GM18505 (cell line): Measurements from ENCODE around the gene RAP2A.

Experiments
- ATAC-seq: cut with Tn5 transposase; IDR thresholded peaks from one replicate; pipeline ENCODE4 v1.9.1; 2021; ENCODE audit not compliant: unreplicated experiment
- POLR2A ChIP-seq: IDR thresholded peaks from 4 replicates; pipeline ENCODE4 v1.6.1; 2011; ENCODE audit warnings: borderline replicate concordance; ENCODE audit not compliant: insufficient read depth, insufficient read length; ENCODE audit errors: extremely low read depth

Gene RAP2A

GRCh38 chr13:97403893-97404750 is 29.8 kb upstream of the RAP2A start:
- no peak for ATAC-seq
- no peak for TF ChIP-seq POLR2A

- TF ChIP-seq POLR2A, result no peak
- ATAC-seq, result no peak
Measured at GRCh38 chr13:97407540-97407939, 26.4 kb upstream of the RAP2A start.

GRCh38 chr13:97408938-97409337 is 25.0 kb upstream of the RAP2A start:
- ATAC-seq, result no peak
- TF ChIP-seq POLR2A, result no peak

GRCh38 chr13:97411984-97412383 is 22.0 kb upstream of the RAP2A start:
- ATAC-seq, result no peak

DNA sequence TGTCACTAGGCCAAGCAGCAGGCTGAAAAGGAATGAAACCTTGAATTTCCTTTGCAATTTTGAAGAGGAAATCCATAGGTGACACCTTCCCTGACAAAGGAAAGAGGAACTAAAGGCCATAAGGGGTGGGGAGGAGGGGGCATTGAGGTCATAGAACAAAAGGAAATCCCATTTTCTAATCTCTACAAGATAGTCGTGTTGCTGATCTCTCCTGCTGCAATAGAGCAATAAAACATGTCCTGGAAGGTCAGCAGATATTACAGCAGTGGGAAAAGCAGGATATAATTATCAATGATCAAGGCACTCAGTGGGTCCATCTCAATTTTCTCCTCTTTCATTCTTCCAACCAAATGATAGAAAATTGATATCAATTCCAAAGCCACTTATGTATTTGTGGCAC is 20.3 kb upstream of the RAP2A start:
- TF ChIP-seq POLR2A, result no peak
- ATAC-seq, result no peak

More at GRCh38 chr13:97411984-97412383, 22.0 kb upstream of the RAP2A start:
- TF ChIP-seq POLR2A, result no peak

- ATAC-seq, result no peak
- TF ChIP-seq POLR2A, result no peak
Measured at GRCh38 chr13:97414392-97414791, 19.6 kb upstream of the RAP2A start.

DNA sequence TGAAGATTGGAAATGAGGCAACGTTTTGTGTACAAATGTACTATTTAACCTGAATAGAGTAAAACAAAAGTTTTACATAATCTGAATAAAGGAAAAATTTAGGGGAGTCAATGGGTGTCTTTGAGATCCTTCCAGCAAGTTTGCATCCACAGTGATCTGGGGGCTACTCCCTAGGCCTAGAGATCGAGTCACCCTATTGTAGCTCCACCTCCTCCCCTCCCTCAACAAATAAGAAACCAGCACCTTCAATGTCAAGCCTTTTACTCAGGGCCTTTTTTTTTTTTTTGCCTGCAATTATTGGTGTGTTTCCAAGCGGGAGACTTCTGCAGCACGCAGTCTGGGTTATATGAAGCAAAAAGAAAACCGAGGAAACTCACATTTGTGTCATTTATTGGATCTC is 16.3 kb upstream of the RAP2A start:
- no peak for ATAC-seq
- TF ChIP-seq POLR2A, result no peak

- TF ChIP-seq POLR2A, result no peak
- no peak for ATAC-seq
Measured at GRCh38 chr13:97422118-97423054, 11.6 kb upstream of the RAP2A start.

GRCh38 chr13:97423300-97424045 is 10.5 kb upstream of the RAP2A start:
- no peak for ATAC-seq
- no peak for TF ChIP-seq POLR2A

GRCh38 chr13:97425590-97425989 is 8.4 kb upstream of the RAP2A start:
- no peak for ATAC-seq
- TF ChIP-seq POLR2A, result no peak

DNA sequence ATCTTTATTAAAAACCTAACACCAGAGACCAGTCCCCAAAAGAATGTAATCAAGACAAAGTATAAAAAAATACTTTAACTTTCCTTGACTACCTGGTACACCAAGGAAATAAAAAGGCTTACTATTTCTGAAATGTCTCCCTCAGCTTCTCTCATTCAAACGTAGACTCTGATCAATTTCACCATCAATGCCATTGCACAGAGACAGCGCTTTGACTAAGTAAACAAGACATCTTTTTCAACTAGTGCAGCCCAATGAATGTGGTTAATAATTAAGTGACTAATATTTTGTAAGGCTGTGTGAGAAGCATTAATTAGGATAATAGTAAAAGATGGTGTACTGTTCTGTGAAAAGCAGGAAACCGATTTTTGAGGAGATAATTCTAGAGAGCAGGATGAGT is 7.3 kb upstream of the RAP2A start:
- no peak for ATAC-seq

GRCh38 chr13:97429681-97430081 is 4.3 kb upstream of the RAP2A start:
- ATAC-seq, result no peak
- no peak for TF ChIP-seq POLR2A

More for the DNA sequence above, 7.3 kb upstream of the RAP2A start:
- no peak for TF ChIP-seq POLR2A

- ATAC-seq, result no peak
- TF ChIP-seq POLR2A, result no peak
Measured at GRCh38 chr13:97430296-97430695, 3.7 kb upstream of the RAP2A start.

- TF ChIP-seq POLR2A, result no peak
- no peak for ATAC-seq
Measured at GRCh38 chr13:97431171-97431764, 2.7 kb upstream of the RAP2A start.
